ENCODE results near the gene PROM2.

PROM2 gene

GRCh38 chr2:95320344-95320712 is 46.1 kb downstream of the PROM2 start:
- DNase-seq (ENCODE audit: low read depth in 2 of 2) = no peak

GRCh38 chr2:95320986-95321767 is 46.9 kb downstream of the PROM2 start:
- DNase-seq (ENCODE audit: low read depth in 2 of 2) = no peak

- no peak for DNase-seq (ENCODE audit: low read depth in 2 of 2)
These were observed 49.3 kb downstream of the PROM2 start for GRCh38 chr2:95323347-95324155.

- DNase-seq (ENCODE audit: low read depth in 2 of 2) = no peak
These were observed 50.8 kb downstream of the PROM2 start for GRCh38 chr2:95325026-95325425.

GRCh38 chr2:95325590-95326432 is 51.6 kb downstream of the PROM2 start:
- no peak for DNase-seq (ENCODE audit: low read depth in 2 of 2)

- no peak for DNase-seq (ENCODE audit: low read depth in 2 of 2)
These were observed 52.3 kb downstream of the PROM2 start for GRCh38 chr2:95326433-95327140.

- no peak for DNase-seq (ENCODE audit: low read depth in 2 of 2)
These were observed 53.6 kb downstream of the PROM2 start for GRCh38 chr2:95327861-95328260.

GRCh38 chr2:95328358-95329125 is 54.3 kb downstream of the PROM2 start:
- DNase-seq (ENCODE audit: low read depth in 2 of 2) = no peak

GRCh38 chr2:95329401-95329800 is 55.2 kb downstream of the PROM2 start:
- no peak for DNase-seq (ENCODE audit: low read depth in 2 of 2)

- DNase-seq (ENCODE audit: low read depth in 2 of 2) = no peak
These were observed 55.9 kb downstream of the PROM2 start for GRCh38 chr2:95329891-95330793.

- DNase-seq (ENCODE audit: low read depth in 2 of 2) = no peak
These were observed 56.6 kb downstream of the PROM2 start for GRCh38 chr2:95330794-95331338.

GRCh38 chr2:95331606-95332005 is 57.4 kb downstream of the PROM2 start:
- DNase-seq (ENCODE audit: low read depth in 2 of 2) = no peak

- DNase-seq (ENCODE audit: low read depth in 2 of 2) = no peak
These were observed 57.8 kb downstream of the PROM2 start for GRCh38 chr2:95332036-95332435.

- no peak for DNase-seq (ENCODE audit: low read depth in 2 of 2)
These were observed 58.8 kb downstream of the PROM2 start for GRCh38 chr2:95333056-95333455.

GRCh38 chr2:95333888-95334338 is 59.7 kb downstream of the PROM2 start:
- DNase-seq (ENCODE audit: low read depth in 2 of 2) = no peak

- DNase-seq (ENCODE audit: low read depth in 2 of 2) = no peak
These were observed 60.8 kb downstream of the PROM2 start for GRCh38 chr2:95334916-95335641.

- DNase-seq (ENCODE audit: low read depth in 2 of 2) = no peak
These were observed 62.2 kb downstream of the PROM2 start for GRCh38 chr2:95336406-95336805.

- DNase-seq (ENCODE audit: low read depth in 2 of 2) = no peak
These were observed 63.6 kb downstream of the PROM2 start for GRCh38 chr2:95337829-95338228.

Data from activated CD4-positive, alpha-beta T cell treated with anti-CD3 and anti-CD28 coated beads for 24 hours (primary cell).